Keratinocyte (primary cell): ENCODE data around the gene AQP6. TPM values are rescaled to one million over a fixed set of nuclear protein-coding genes. Genes with fewer than 3 reads are reported as not detected.

Experiments used
- DNase-seq: peaks from one replicate; pipeline ENCODE4 v3.0.0-alpha.2; 2011; ENCODE audit warnings: low read depth, missing footprints, low spot score
- FAIRE-seq: peaks from 2 replicates; lab custom pipeline; 2011; peaks lifted over from hg19 to GRCh38; lab: Jason Lieb, UNC
- H2AFZ ChIP-seq: 2 replicates; pipeline ENCODE4 v1.6.0; 2012; ENCODE audit warnings: low read length, control low read depth, inconsistent platforms; ENCODE audit not compliant: control insufficient read depth
- H3K27ac ChIP-seq: 2 replicates; pipeline ENCODE4 v1.5.1; 2011; ENCODE audit warnings: low read length; ENCODE audit not compliant: control insufficient read depth, insufficient read depth
- H3K27me3 ChIP-seq: 3 replicates; pipeline ENCODE4 v1.6.0; 2011; ENCODE audit warnings: low read length; ENCODE audit not compliant: control insufficient read depth, insufficient read depth; ENCODE audit errors: extremely low read depth
- H3K36me3 ChIP-seq, 2 experiments: 2 replicates in 1 of 2; 3 replicates in 1 of 2; pipeline ENCODE4 v1.5.1; 2011; ENCODE audit warnings: low read length in 2 of 2, mild to moderate bottlenecking in 1 of 2; ENCODE audit not compliant: control insufficient read depth in 2 of 2, insufficient read depth in 2 of 2; ENCODE audit errors: extremely low read depth in 1 of 2
- H3K4me1 ChIP-seq: 3 replicates; pipeline ENCODE4 v1.5.1; 2011; ENCODE audit warnings: low read length; ENCODE audit not compliant: control insufficient read depth, insufficient read depth; ENCODE audit errors: extremely low read depth
- H3K4me2 ChIP-seq: 3 replicates; pipeline ENCODE4 v1.6.0; 2011; ENCODE audit warnings: low read depth, low read length; ENCODE audit not compliant: control insufficient read depth, insufficient read depth; ENCODE audit errors: extremely low read depth
- H3K4me3 ChIP-seq, 3 experiments: fragments of 200-600 bp in 1 of 3; sonication (generic) in 1 of 3; 2 replicates in 2 of 3; 3 replicates in 1 of 3; pipeline ENCODE4 v1.5.1; 2011 to 2016; ENCODE audit warnings: low read length in 3 of 3, mild to moderate bottlenecking in 3 of 3, control low read depth in 2 of 3, inconsistent platforms in 1 of 3, low read depth in 1 of 3, mixed read lengths in 1 of 3, mixed run types in 1 of 3, moderate library complexity in 1 of 3; ENCODE audit not compliant: control insufficient read depth in 2 of 3, insufficient read depth in 2 of 3; ENCODE audit errors: extremely low read depth in 1 of 3
- H3K79me2 ChIP-seq: 2 replicates; pipeline ENCODE4 v1.6.0; 2012; ENCODE audit warnings: low read length; ENCODE audit not compliant: control insufficient read depth, insufficient read depth
- H3K9ac ChIP-seq: 3 replicates; pipeline ENCODE4 v1.6.0; 2011; ENCODE audit warnings: low read length; ENCODE audit not compliant: control insufficient read depth, insufficient read depth; ENCODE audit errors: extremely low read depth
- H3K9me1 ChIP-seq: 3 replicates; pipeline ENCODE4 v1.6.0; 2011; ENCODE audit warnings: low read length; ENCODE audit not compliant: control insufficient read depth, insufficient read depth; ENCODE audit errors: extremely low read depth
- H3K9me3 ChIP-seq: 2 replicates; pipeline ENCODE4 v1.5.1; 2012; ENCODE audit warnings: low read depth, low read length; ENCODE audit not compliant: control insufficient read depth
- H4K20me1 ChIP-seq: 3 replicates; pipeline ENCODE4 v1.6.0; 2011; ENCODE audit warnings: low read length; ENCODE audit not compliant: control insufficient read depth, insufficient read depth; ENCODE audit errors: extremely low read depth
- CTCF ChIP-seq, 3 experiments: IDR thresholded peaks in 1 of 3; conservative IDR thresholded peaks in 1 of 3; optimal IDR thresholded peaks in 1 of 3; 2 replicates in 2 of 3; 3 replicates in 1 of 3; pipeline versions ENCODE3 to v1.5.1; 2011; ENCODE audit warnings: low read length in 3 of 3, mild to moderate bottlenecking in 3 of 3, moderate library complexity in 2 of 3, control low read depth in 1 of 3, inconsistent platforms in 1 of 3; ENCODE audit not compliant: insufficient read depth in 2 of 3; ENCODE audit errors: extremely low read depth in 1 of 3
- EZH2 ChIP-seq: IDR thresholded peaks from one replicate; pipeline ENCODE4 v1.6.1; 2012; ENCODE audit warnings: inconsistent platforms, mild to moderate bottlenecking, low read length, moderate library complexity
- dilution Hi-C: fragments of 300-500 bp; cut with MboI; formaldehyde crosslinking; loops from one replicate; pipeline ENCODE4 v1.7.0; 2020; ENCODE audit warnings: low sequenced_read_pairs; ENCODE audit not compliant: extremely low pct_ligation_motif_present
- polyA plus RNA-seq, 5 experiments: library from polyadenylated mRNA; depleted of rRNA in 3 of 5; stranded (reverse) in 3 of 5; stranded (forward) in 1 of 5; unstranded in 1 of 5; fragments of >200 nt; gene quantifications; 1 replicate in 1 of 5; 2 replicates in 3 of 5; 3 replicates in 1 of 5; pipeline versions ENCODE4 v1.2.1 to v1.2.3, GENCODE V29; 2011 to 2012; ENCODE audit warnings: missing spikeins in 2 of 5, low read depth in 1 of 5, low replicate concordance in 1 of 5

The AQP6 gene
- polyA plus RNA-seq, 1 donor (not counting 4 experiments of a cell fraction or from before 2014, with no cell fraction given), result 0.45 TPM

- H2AFZ ChIP-seq, result no peak overlapping the region
- no peaks in the 10 kb centered on the region for H3K79me2 ChIP-seq
- FAIRE-seq, result no peak
Measured at GRCh38 chr12:49946497-49946896, 26.2 kb upstream of the AQP6 start.

GRCh38 chr12:49947593-49948226 lies 25.0 kb upstream of the AQP6 start:
- Histone ChIP-seq H3K4me1 (peaks cover 10% of the 10 kb centered on the region), H3K27me3 (peaks cover 7% of the 10 kb centered on the region), H3K79me2 (no peaks in the 10 kb centered on the region), H3K27ac (no peak overlapping the region), H3K4me3 (no peak overlapping the region), H3K9ac (no peak overlapping the region), H3K36me3 (no peaks in the 10 kb centered on the region), H3K9me1 (no peaks in the 10 kb centered on the region), H4K20me1 (no peaks in the 10 kb centered on the region), H2AFZ (no peak overlapping the region), H3K4me2 (no peak overlapping the region), H3K9me3 (no peaks in the 10 kb centered on the region)
- FAIRE-seq (no peak), DNase-seq (no peak)
- dilution Hi-C loops, result no loop called here
- TF ChIP-seq CTCF (optimal IDR thresholded peaks at IDR 0.05 in 1 of 3, IDR thresholded peaks at IDR 0.05 in 1 of 3, conservative IDR thresholded peaks at IDR 0.05 in 1 of 3; ENCODE audit: extremely low read depth in 1 of 3, insufficient read depth in 2 of 3, low read length in 3 of 3) (no peak), EZH2 (no peak)

More at GRCh38 chr12:49946497-49946896, 26.2 kb upstream of the AQP6 start:
- no peaks in the 10 kb centered on the region for H3K9me3 ChIP-seq
- dilution Hi-C loops, result no loop called here
- no peak for DNase-seq
- H3K4me2 ChIP-seq, result no peak overlapping the region
- H3K36me3 ChIP-seq, result no peaks in the 10 kb centered on the region
- H3K27ac ChIP-seq, result no peak overlapping the region
- H3K9ac ChIP-seq, result no peak overlapping the region
- H3K9me1 ChIP-seq, result no peaks in the 10 kb centered on the region
- H3K4me3 ChIP-seq, result no peak overlapping the region
- no peaks in the 10 kb centered on the region for H4K20me1 ChIP-seq
- H3K27me3 ChIP-seq, result peaks cover 7% of the 10 kb centered on the region
- peaks cover 15% of the 10 kb centered on the region for H3K4me1 ChIP-seq
- TF ChIP-seq CTCF (optimal IDR thresholded peaks at IDR 0.05 in 1 of 3, IDR thresholded peaks at IDR 0.05 in 1 of 3, conservative IDR thresholded peaks at IDR 0.05 in 1 of 3; ENCODE audit: extremely low read depth in 1 of 3, insufficient read depth in 2 of 3, low read length in 3 of 3) (no peak), EZH2 (no peak)
